ENCODE results near the gene SLC35C1.

The SLC35C1 gene

GRCh38 chr11:45860764-45861510 is 56.0 kb downstream of the SLC35C1 start:
- no peaks in the 10 kb centered on the region for H3K9me3 ChIP-seq (ENCODE audit: insufficient read depth, low read depth, low read length)
- H3K27me3 ChIP-seq (ENCODE audit: insufficient read depth, low read length): no peaks in the 10 kb centered on the region
- peaks cover 55% of the 10 kb centered on the region for H3K36me3 ChIP-seq (ENCODE audit: insufficient read depth, low read depth, low read length)
- H3K4me1 ChIP-seq (ENCODE audit: insufficient read depth, low read length): peaks cover 7% of the 10 kb centered on the region
- no peak overlapping the region for H3K4me3 ChIP-seq (ENCODE audit: low read length)
- H3K9ac ChIP-seq (ENCODE audit: low read depth, low read length): no peak overlapping the region
- no peak overlapping the region for H3K27ac ChIP-seq (ENCODE audit: low read length)

Measured in iPS-20b (cell line).